HFF-Myc (cell line): ENCODE measurements around the gene NKX2-3.

Source experiments
- DNase-seq: peaks from one replicate; pipeline ENCODE4 v3.0.0-alpha.2; 2011; ENCODE audit warnings: low read depth; ENCODE audit errors: extremely low read depth
- H3K4me3 ChIP-seq: replicated peaks from 2 replicates; pipeline ENCODE4 v1.5.1; 2011; ENCODE audit warnings: low read depth, mild to moderate bottlenecking, control low read depth, low read length
- CTCF ChIP-seq: IDR thresholded peaks from 2 replicates; pipeline ENCODE4 v1.5.1; 2012; ENCODE audit warnings: mild to moderate bottlenecking, low read depth, low read length, control low read depth; ENCODE audit errors: missing control alignments

The NKX2-3 gene

GRCh38 chr10:99536338-99537085 lies 3.8 kb downstream of the NKX2-3 start:
- TF ChIP-seq CTCF = no peak
- no peak overlapping the region for H3K4me3 ChIP-seq
- no peak for DNase-seq

- no peak for DNase-seq
- TF ChIP-seq CTCF = no peak
- H3K4me3 ChIP-seq = no peak overlapping the region
Observed at GRCh38 chr10:99537086-99537988, 4.6 kb downstream of the NKX2-3 start.

- no peak for DNase-seq
- no peak for TF ChIP-seq CTCF
- H3K4me3 ChIP-seq = no peak overlapping the region
Observed at GRCh38 chr10:99537989-99538917, 5.5 kb downstream of the NKX2-3 start.

- no peak overlapping the region for H3K4me3 ChIP-seq
- no peak for TF ChIP-seq CTCF
- no peak for DNase-seq
Observed at GRCh38 chr10:99539120-99539519, 6.4 kb downstream of the NKX2-3 start.

GRCh38 chr10:99539820-99540219 lies 7.1 kb downstream of the NKX2-3 start:
- no peak for DNase-seq
- TF ChIP-seq CTCF = no peak
- no peak overlapping the region for H3K4me3 ChIP-seq

GRCh38 chr10:99540306-99540656 lies 7.5 kb downstream of the NKX2-3 start:
- DNase-seq = no peak
- no peak overlapping the region for H3K4me3 ChIP-seq
- no peak for TF ChIP-seq CTCF
